Measurements from ENCODE around the gene SIPA1L3. TPM values are rescaled to one million over a fixed set of nuclear protein-coding genes. Genes with fewer than 3 reads are reported as not detected.

Gene SIPA1L3
- total RNA-seq, 1 experiment from 2014 or later = 19.9 TPM

- no peak for DNase-seq (ENCODE audit: low spot score)
- ChIA-PET POLR2A (ENCODE audit: low non-redundant PET) (interaction anchor here (0.7 kb wide), 1 partner anchor 133 kb away, joined by 4 read pairs; no protein-coding TSS in a partner anchor), CTCF (no interaction called here)
- Histone ChIP-seq H3K27me3 (replicated peaks; ENCODE audit: insufficient read depth, low read depth, low read length, poor library complexity) (no peaks in the 10 kb centered on the region), H3K4me1 (ENCODE audit: insufficient read depth, low read length, poor library complexity, severe bottlenecking) (no peaks in the 10 kb centered on the region), H3K4me3 (ENCODE audit: low read depth, low read length, poor library complexity, severe bottlenecking) (no peak overlapping the region), H3K36me3 (ENCODE audit: insufficient read depth, low read length, poor library complexity, severe bottlenecking) (no peaks in the 10 kb centered on the region), H3K9me3 (ENCODE audit: low read depth, low read length, poor library complexity, severe bottlenecking) (no peaks in the 10 kb centered on the region), H3K27ac (ENCODE audit: low read depth, low read length, poor library complexity, severe bottlenecking) (no peak overlapping the region)
- TF ChIP-seq EZH2 (IDR thresholded peaks at IDR 0.05; ENCODE audit: borderline replicate concordance, low read depth, low read length, poor library complexity, severe bottlenecking) (no peak), CTCF (conservative IDR thresholded peaks at IDR 0.05; ENCODE audit: low read depth, low read length) (no peak)
- BruUV-seq (replicated peaks) = no TSS peak
- intact Hi-C loops (cut with micrococcal nuclease; ENCODE audit: unreplicated experiment) = no loop called here
These were observed 18.2 kb downstream of the SIPA1L3 start for GRCh38 chr19:37925212-37925611.

GRCh38 chr19:37926255-37926654, 19.2 kb downstream of the SIPA1L3 start:
- Histone ChIP-seq H3K4me1 (ENCODE audit: insufficient read depth, low read length, poor library complexity, severe bottlenecking) (no peaks in the 10 kb centered on the region), H3K27ac (ENCODE audit: low read depth, low read length, poor library complexity, severe bottlenecking) (no peak overlapping the region), H3K36me3 (ENCODE audit: insufficient read depth, low read length, poor library complexity, severe bottlenecking) (no peaks in the 10 kb centered on the region), H3K9me3 (ENCODE audit: low read depth, low read length, poor library complexity, severe bottlenecking) (no peaks in the 10 kb centered on the region), H3K4me3 (ENCODE audit: low read depth, low read length, poor library complexity, severe bottlenecking) (no peak overlapping the region), H3K27me3 (replicated peaks; ENCODE audit: insufficient read depth, low read depth, low read length, poor library complexity) (no peaks in the 10 kb centered on the region)
- no TSS peak for BruUV-seq (replicated peaks)
- TF ChIP-seq CTCF (conservative IDR thresholded peaks at IDR 0.05; ENCODE audit: low read depth, low read length) = no peak
- intact Hi-C loops (cut with micrococcal nuclease; ENCODE audit: unreplicated experiment) = no loop called here
- POLR2A ChIA-PET (ENCODE audit: low non-redundant PET) = no interaction called here
- CTCF ChIA-PET = no interaction called here
- DNase-seq (ENCODE audit: low spot score) = no peak

- no TSS peak for BruUV-seq (replicated peaks)
- H3K27ac ChIP-seq (ENCODE audit: low read depth, low read length, poor library complexity, severe bottlenecking) = no peak overlapping the region
- no peaks in the 10 kb centered on the region for H3K27me3 ChIP-seq (replicated peaks; ENCODE audit: insufficient read depth, low read depth, low read length, poor library complexity)
- H3K36me3 ChIP-seq (ENCODE audit: insufficient read depth, low read length, poor library complexity, severe bottlenecking) = no peaks in the 10 kb centered on the region
- no peak for TF ChIP-seq CTCF (conservative IDR thresholded peaks at IDR 0.05; ENCODE audit: low read depth, low read length)
- no peak for TF ChIP-seq EZH2 (IDR thresholded peaks at IDR 0.05; ENCODE audit: borderline replicate concordance, low read depth, low read length, poor library complexity, severe bottlenecking)
- no peak overlapping the region for H3K4me3 ChIP-seq (ENCODE audit: low read depth, low read length, poor library complexity, severe bottlenecking)
- no peak for DNase-seq (ENCODE audit: low spot score)
- ChIA-PET POLR2A (ENCODE audit: low non-redundant PET) (no interaction called here), CTCF (no interaction called here)
- intact Hi-C loops (cut with micrococcal nuclease; ENCODE audit: unreplicated experiment) = no loop called here
- H3K4me1 ChIP-seq (ENCODE audit: insufficient read depth, low read length, poor library complexity, severe bottlenecking) = no peaks in the 10 kb centered on the region
- H3K9me3 ChIP-seq (ENCODE audit: low read depth, low read length, poor library complexity, severe bottlenecking) = no peaks in the 10 kb centered on the region
These were observed 19.7 kb downstream of the SIPA1L3 start for GRCh38 chr19:37926711-37927110.

Measured in A673 (cell line).